Skeletal muscle tissue (tissue), 4 donors: ENCODE data around the gene POLR2B. TPM values are rescaled to one million over a fixed set of nuclear protein-coding genes. Genes with fewer than 3 reads are reported as not detected.
A peak's percentile ranks its signal among the peaks of the same experiment; 100 is the strongest.

ENCODE experiments used
- H3K27ac ChIP-seq: one replicate; pipeline ENCODE4 v1.7.0; 2013; ENCODE audit warnings: mild to moderate bottlenecking, low read depth, low read length, inconsistent platforms
- H3K27me3 ChIP-seq, 3 donors: one replicate each; pipeline ENCODE4 v1.7.0; 2013; ENCODE audit warnings: low read length in 3 of 3; ENCODE audit not compliant: control insufficient read depth in 3 of 3, insufficient read depth in 3 of 3
- H3K36me3 ChIP-seq, 3 donors: one replicate each; pipeline ENCODE4 v1.7.0; 2013; ENCODE audit warnings: low read length in 3 of 3; ENCODE audit not compliant: control insufficient read depth in 3 of 3, insufficient read depth in 3 of 3
- H3K4me1 ChIP-seq, 3 donors: one replicate each; pipeline ENCODE4 v1.7.0; 2013; ENCODE audit warnings: low read length in 3 of 3, mild to moderate bottlenecking in 3 of 3; ENCODE audit not compliant: control insufficient read depth in 3 of 3, insufficient read depth in 3 of 3
- H3K4me3 ChIP-seq, 3 donors: one replicate each; pipeline ENCODE4 v1.7.0; 2013; ENCODE audit warnings: low read length in 3 of 3
- H3K9ac ChIP-seq, 3 donors: one replicate each; pipeline ENCODE4 v1.7.0; 2013; ENCODE audit warnings: low read length in 3 of 3, mild to moderate bottlenecking in 3 of 3, moderate library complexity in 2 of 3, low read depth in 1 of 3
- H3K9me3 ChIP-seq, 3 donors: one replicate each; pipeline ENCODE4 v1.7.0; 2013; ENCODE audit warnings: low read length in 3 of 3; ENCODE audit not compliant: control insufficient read depth in 3 of 3
- total RNA-seq: library from RNA; depleted of rRNA; stranded (reverse); fragments of >200 nt; gene quantifications from one replicate; pipeline ENCODE4 v1.2.3, GENCODE V29; 2014
- donor health status: Osteomylitis.

The POLR2B gene
- total RNA-seq, 1 donor from 2014 or later: 101 TPM

DNA sequence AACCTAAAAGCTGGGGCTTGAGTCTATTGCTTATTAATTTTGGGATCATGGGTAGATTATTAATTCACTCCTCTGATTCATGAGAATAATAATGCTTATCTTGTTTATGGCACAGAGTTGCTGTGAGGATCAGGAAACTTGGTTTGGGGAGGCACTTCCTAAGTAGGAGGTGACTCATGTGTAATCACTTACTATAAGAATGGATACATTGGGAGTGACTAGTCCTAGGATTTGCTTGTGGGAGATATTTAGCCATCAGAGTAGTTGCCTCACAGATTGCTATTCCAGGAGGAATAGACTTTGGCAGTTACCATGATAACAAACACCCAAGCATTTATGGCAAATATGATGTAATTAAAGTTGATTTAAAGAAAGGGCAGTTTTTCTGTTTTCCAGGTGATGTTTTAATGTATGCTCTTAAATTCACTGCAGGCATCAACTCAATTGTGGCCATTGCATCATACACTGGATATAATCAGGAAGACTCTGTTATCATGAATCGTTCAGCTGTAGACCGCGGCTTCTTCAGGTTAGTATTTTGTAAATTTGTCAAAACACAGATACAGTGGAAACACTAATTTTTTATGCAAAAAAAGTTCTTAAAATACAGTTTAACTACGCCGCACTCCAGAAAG lies 41.9 kb downstream of the POLR2B start:
- peaks cover 35 to 72% (median 60%) of the 10 kb centered on the region in 3 donors for H3K36me3 ChIP-seq
- no peak overlapping the region for H3K27ac ChIP-seq
- no peaks in the 10 kb centered on the region for H3K4me1 ChIP-seq
- no peak overlapping the region for H3K9ac ChIP-seq
- no peaks in the 10 kb centered on the region for H3K9me3 ChIP-seq
- no peaks in the 10 kb centered on the region for H3K27me3 ChIP-seq
- H3K4me3 ChIP-seq: no peak overlapping the region

DNA sequence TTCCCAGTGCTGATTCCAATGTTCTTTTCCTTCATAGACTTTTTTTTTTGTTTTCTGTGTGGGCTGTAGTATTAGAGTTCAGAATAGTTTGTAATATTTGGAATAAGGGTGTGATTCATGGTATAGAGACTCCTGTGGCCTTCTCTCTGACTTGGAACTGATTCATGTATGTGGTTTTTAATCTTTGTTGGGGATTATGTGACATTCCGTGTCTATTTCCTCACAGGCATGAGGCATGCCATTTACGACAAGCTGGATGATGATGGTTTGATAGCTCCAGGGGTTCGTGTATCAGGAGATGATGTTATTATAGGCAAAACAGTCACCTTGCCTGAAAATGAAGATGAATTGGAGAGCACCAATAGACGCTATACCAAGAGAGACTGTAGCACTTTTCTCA lies 44.4 kb downstream of the POLR2B start:
- H3K4me3 ChIP-seq: no peak overlapping the region
- no peaks in the 10 kb centered on the region for H3K27me3 ChIP-seq
- H3K27ac ChIP-seq: no peak overlapping the region
- H3K9ac ChIP-seq: no peak overlapping the region
- H3K36me3 ChIP-seq: peaks cover 37 to 63% (median 54%) of the 10 kb centered on the region in 3 donors
- H3K4me1 ChIP-seq: no peaks in the 10 kb centered on the region
- H3K9me3 ChIP-seq: no peaks in the 10 kb centered on the region

DNA sequence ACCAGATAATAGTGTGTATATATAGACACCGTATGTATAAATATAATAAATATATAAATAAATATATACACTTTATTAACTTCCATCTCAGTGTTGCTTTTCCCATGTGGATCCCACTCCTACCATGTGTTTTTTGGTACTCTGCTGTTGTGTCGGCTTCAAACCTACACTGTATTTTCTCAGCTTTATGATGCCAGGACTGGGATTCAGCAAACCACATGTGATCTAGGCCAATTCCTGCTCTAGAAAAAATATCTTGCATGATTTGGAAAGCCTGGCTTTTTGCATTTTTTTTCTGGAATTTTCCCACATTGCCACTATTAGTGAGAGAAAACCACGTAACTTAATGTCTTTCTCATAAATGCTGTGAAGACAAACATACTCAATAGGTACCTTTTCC lies 55.8 kb downstream of the POLR2B start:
- Histone ChIP-seq H3K4me3 (no peak overlapping the region), H3K27me3 (peaks cover 0 to 3% (median 0%) of the 10 kb centered on the region in 3 donors), H3K9ac (no peak overlapping the region), H3K9me3 (no peaks in the 10 kb centered on the region), H3K27ac (no peak overlapping the region), H3K4me1 (peaks cover 0 to 3% (median 0%) of the 10 kb centered on the region in 3 donors), H3K36me3 (peaks cover 15 to 23% (median 20%) of the 10 kb centered on the region in 3 donors)

DNA sequence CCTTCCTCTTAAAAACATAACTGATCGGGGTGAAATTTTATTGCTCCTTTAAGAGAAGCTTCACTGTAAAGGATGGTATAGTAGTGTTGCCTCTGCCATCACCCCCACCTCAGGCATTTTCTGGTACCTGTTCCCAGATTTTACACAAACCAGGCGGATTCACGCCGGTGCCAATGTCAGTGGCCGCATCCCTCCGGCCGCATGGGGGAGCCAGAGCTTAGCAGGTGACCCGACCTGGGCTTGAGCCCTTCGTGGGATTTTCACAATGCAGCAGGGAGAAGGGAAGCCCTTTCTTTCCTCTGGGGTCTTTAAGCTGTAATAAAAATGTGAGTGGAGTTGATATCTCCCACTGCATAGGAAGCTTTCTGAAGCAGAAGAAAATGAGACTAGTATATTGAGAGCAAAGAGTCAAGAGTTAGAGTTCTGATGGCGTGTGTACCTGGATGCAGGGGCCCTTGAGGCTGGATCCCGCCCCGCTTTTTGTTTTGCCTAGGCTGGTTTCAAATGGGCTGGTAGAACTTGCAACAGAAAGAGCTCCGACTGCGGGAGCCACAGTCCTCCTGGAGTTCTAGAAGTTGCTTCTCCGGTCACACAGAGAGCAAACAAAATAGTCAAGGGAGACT lies 59.4 kb downstream of the POLR2B start:
- H3K9ac ChIP-seq: no peak overlapping the region
- no peak overlapping the region for H3K4me3 ChIP-seq
- H3K4me1 ChIP-seq: peaks cover 0 to 15% (median 0%) of the 10 kb centered on the region in 3 donors
- H3K27me3 ChIP-seq: peaks cover 0 to 3% (median 0%) of the 10 kb centered on the region in 3 donors
- H3K27ac ChIP-seq: no peak overlapping the region
- peaks cover 3 to 4% (median 4%) of the 10 kb centered on the region in 3 donors for H3K36me3 ChIP-seq
- H3K9me3 ChIP-seq: no peaks in the 10 kb centered on the region

DNA sequence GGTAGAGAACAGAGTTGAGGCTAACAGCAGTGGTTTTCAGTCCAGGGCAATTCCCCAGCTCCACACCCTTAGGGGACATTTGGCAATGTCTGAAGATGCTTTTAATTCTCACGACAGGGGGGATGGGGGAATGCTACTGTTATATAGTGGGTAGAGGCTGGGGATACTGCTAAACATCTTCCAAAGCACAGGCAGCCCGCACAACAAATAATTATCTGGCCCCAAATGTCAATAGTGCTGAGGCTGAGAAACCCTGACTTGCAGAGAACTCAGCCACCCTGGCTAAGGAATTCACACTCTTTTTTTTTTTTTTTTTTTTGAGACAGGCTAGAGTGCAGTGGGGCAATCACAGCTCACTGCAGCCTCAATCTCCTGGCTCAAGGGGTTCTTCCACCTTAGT lies 60.6 kb downstream of the POLR2B start:
- peaks cover 0 to 4% (median 2%) of the 10 kb centered on the region in 3 donors for H3K36me3 ChIP-seq
- H3K27me3 ChIP-seq: peaks cover 0 to 3% (median 0%) of the 10 kb centered on the region in 3 donors

DNA sequence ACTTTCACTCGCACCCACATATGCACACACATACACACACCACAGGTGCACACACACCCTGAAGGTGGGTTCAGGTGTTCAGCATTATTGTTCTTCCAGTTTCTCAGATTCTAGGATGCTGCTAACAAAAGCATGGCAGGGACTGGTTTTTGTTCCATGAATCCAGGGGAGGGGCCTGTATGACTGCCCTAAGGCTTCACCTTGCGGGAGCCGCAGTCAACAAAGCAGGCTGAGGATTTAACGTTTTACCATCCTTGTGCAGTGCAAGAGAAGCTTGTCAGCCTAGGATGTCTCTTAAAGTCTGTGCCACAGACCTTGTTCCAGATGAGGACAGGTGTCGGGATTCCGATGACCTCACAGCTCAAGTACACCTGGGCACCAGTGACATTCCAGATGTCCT lies 61.8 kb downstream of the POLR2B start:
- Histone ChIP-seq H3K36me3 (peaks cover 0 to 4% (median 2%) of the 10 kb centered on the region in 3 donors), H3K9ac (no peak overlapping the region), H3K4me3 (no peak overlapping the region), H3K27me3 (peaks cover 0 to 3% (median 0%) of the 10 kb centered on the region in 3 donors), H3K4me1 (peaks cover 6 to 21% (median 11%) of the 10 kb centered on the region in 3 donors), H3K27ac (no peak overlapping the region), H3K9me3 (no peaks in the 10 kb centered on the region)

More for the DNA sequence above, 60.6 kb downstream of the POLR2B start:
- Histone ChIP-seq H3K9ac (no peak overlapping the region), H3K4me3 (no peak overlapping the region), H3K27ac (no peak overlapping the region), H3K9me3 (no peaks in the 10 kb centered on the region), H3K4me1 (peaks cover 0 to 21% (median 10%) of the 10 kb centered on the region in 3 donors)

DNA sequence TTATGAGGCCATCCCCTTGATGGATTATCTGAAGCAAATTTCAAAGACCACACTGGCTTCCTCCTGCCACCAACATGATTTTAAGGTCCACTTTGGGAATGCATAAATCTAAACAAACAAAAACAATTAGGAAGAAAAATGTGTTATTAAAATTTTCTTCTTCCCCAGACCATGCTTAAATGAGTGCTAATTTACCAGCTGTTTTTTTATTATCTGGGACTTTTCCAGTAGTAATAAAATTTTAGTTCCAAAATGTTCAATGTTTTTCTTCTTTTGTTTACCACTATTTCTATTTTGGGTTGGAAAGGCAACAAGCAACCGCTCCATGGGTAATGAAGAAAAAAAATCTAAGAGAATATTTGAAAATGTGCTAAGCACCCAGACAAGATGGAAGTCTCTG lies 62.3 kb downstream of the POLR2B start:
- peaks cover 0 to 3% (median 0%) of the 10 kb centered on the region in 3 donors for H3K27me3 ChIP-seq
- H3K4me1 ChIP-seq: peaks cover 6 to 21% (median 13%) of the 10 kb centered on the region in 3 donors
- H3K4me3 ChIP-seq: no peak overlapping the region
- H3K9me3 ChIP-seq: no peaks in the 10 kb centered on the region
- peaks cover 0 to 4% (median 2%) of the 10 kb centered on the region in 3 donors for H3K36me3 ChIP-seq
- H3K9ac ChIP-seq: no peak overlapping the region
- H3K27ac ChIP-seq: no peak overlapping the region

DNA sequence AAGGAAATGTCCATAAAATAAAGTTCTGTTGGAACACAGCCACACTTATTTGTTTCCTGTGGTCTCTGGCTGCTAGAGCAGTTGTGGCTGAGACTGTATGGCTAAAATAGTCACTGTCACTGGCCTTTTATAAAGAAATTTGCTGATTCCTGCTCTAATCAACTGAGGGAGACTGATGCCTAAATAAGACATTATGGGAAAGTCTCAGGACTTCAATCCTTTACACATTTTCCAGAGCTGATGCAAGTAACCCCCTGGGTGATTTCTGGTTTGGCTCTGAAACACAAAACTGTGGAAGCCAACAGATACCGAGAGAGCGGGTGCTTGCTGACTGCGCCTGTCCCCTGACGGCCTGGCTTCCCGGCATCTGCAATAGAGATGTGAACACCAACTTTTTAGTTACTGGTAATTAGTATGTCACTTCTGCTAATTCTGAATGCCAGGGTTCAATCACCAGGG lies 64.0 kb downstream of the POLR2B start:
- H3K9me3 ChIP-seq: no peaks in the 10 kb centered on the region
- peak overlapping the region; percentile 82 for H3K27ac ChIP-seq
- H3K27me3 ChIP-seq: peaks cover 0 to 3% (median 0%) of the 10 kb centered on the region in 3 donors
- H3K9ac ChIP-seq: peak overlapping the region in 1 of 3 donors; percentile 33
- H3K4me3 ChIP-seq: peak overlapping the region in 1 of 3 donors; percentile 9
- peaks cover 6 to 21% (median 18%) of the 10 kb centered on the region in 3 donors for H3K4me1 ChIP-seq
- peaks cover 0 to 4% (median 2%) of the 10 kb centered on the region in 3 donors for H3K36me3 ChIP-seq

DNA sequence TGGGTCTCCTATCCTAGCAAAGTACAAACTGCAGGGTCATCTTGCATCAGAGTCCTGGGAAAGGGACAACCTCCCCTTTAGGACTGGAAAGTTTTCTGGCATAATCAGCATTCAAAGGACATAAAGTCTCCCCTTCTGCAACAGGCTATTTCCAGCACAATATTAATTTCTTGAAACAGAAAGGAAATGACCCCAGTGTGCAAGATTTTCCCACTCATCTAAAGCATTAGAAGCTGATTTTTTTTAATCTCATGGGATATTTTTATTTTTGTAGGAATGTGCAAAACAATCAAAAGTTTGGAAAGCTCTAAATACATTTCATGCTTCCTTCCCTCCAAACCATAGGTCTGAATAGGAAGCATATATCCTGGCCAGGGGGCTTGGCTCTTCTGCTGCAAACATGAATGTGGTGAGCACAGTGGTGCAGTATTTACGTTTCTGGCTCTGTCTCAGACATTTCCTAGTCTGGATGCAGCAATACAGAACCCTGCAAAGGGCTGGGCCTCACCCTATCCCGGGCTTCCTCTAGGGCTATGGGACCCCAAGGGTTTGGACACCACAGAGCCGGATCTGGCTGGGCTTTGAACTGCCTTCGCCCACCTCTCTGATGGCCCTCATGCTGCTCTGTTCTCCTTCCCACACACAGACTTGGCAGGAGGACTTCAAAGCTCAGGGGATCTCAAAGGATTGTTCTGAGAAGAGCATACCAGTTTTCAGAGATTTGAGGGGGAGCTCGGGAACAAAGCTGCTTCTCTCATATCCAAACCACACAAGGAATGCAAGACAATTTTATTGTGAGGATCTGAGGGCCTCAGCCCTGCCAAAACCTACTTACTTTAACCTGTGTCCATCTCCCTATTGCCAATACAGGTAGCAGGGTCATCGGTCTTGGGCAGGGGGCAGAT lies 64.9 kb downstream of the POLR2B start:
- H3K27me3 ChIP-seq: no peaks in the 10 kb centered on the region
- peak overlapping the region; percentile 82 for H3K27ac ChIP-seq
- peak overlapping the region in 2 of 3 donors; percentile 30 to 49 for H3K4me3 ChIP-seq
- H3K36me3 ChIP-seq: peaks cover 0 to 4% (median 0%) of the 10 kb centered on the region in 3 donors
- no peaks in the 10 kb centered on the region for H3K9me3 ChIP-seq
- H3K4me1 ChIP-seq: peaks cover 6 to 18% (median 18%) of the 10 kb centered on the region in 3 donors
- H3K9ac ChIP-seq: peak overlapping the region in 1 of 3 donors; percentile 8
